Liver (tissue), 9 donors: ENCODE results near the gene MEP1A. TPM values are rescaled to one million over a fixed set of nuclear protein-coding genes. Genes with fewer than 3 reads are reported as not detected.

Experiments used
- DNase-seq: peaks from one replicate; pipeline ENCODE4 v3.0.0-alpha.2; 2017; ENCODE audit warnings: low spot score
- H3K27ac ChIP-seq, 2 donors: one replicate each; pipeline ENCODE4 v1.7.0; 2013; ENCODE audit warnings: inconsistent platforms in 2 of 2, low read length in 2 of 2, control low read depth in 1 of 2, low read depth in 1 of 2, mild to moderate bottlenecking in 1 of 2
- H3K27me3 ChIP-seq, 4 donors: one replicate each; pipeline versions ENCODE4 v1.6.1 to v1.7.0; 2013; ENCODE audit warnings: low read length in 3 of 4, inconsistent platforms in 1 of 4, mild to moderate bottlenecking in 1 of 4, moderate library complexity in 1 of 4; ENCODE audit not compliant: control insufficient read depth in 4 of 4, insufficient read depth in 4 of 4
- H3K36me3 ChIP-seq, 4 donors: one replicate each; pipeline versions ENCODE4 v1.6.1 to v1.7.0; 2013; ENCODE audit warnings: low read length in 3 of 4, mild to moderate bottlenecking in 3 of 4, low read depth in 1 of 4, moderate library complexity in 1 of 4; ENCODE audit not compliant: control insufficient read depth in 4 of 4, insufficient read depth in 3 of 4
- H3K4me1 ChIP-seq, 4 donors: one replicate each; pipeline versions ENCODE4 v1.6.1 to v1.7.0; 2013; ENCODE audit warnings: low read length in 3 of 4, mild to moderate bottlenecking in 3 of 4, moderate library complexity in 1 of 4; ENCODE audit not compliant: control insufficient read depth in 4 of 4, insufficient read depth in 4 of 4
- H3K4me3 ChIP-seq, 3 donors: one replicate each; pipeline versions ENCODE4 v1.6.1 to v1.7.0; 2013; ENCODE audit warnings: low read length in 3 of 3, control low read depth in 1 of 3, low read depth in 1 of 3, mild to moderate bottlenecking in 1 of 3
- H3K9ac ChIP-seq, 2 donors: one replicate each; pipeline ENCODE4 v1.7.0; 2013; ENCODE audit warnings: low read length in 2 of 2, mild to moderate bottlenecking in 2 of 2, moderate library complexity in 2 of 2, control low read depth in 1 of 2, low read depth in 1 of 2
- H3K9me3 ChIP-seq, 4 donors: one replicate each; pipeline versions ENCODE4 v1.6.1 to v1.7.0; 2013; ENCODE audit warnings: low read length in 3 of 4; ENCODE audit not compliant: control insufficient read depth in 4 of 4
- ATF3 ChIP-seq: IDR thresholded peaks from 2 replicates; pipeline ENCODE4 v1.6.1; 2016; ENCODE audit warnings: antibody characterized with exemption
- CTCF ChIP-seq: fragments of 150-350 bp; IDR thresholded peaks from 2 replicates; pipeline ENCODE4 v1.5.1; 2017; ENCODE audit warnings: improper control_type of control experiment, low read depth, low read length; ENCODE audit not compliant: missing input control
- EGR1 ChIP-seq, 2 donors: IDR thresholded peaks; 2 replicates each; pipeline ENCODE4 v1.6.1; 2016 to 2018; ENCODE audit warnings: antibody characterized with exemption in 2 of 2, low read depth in 2 of 2
- FOXA1 ChIP-seq: IDR thresholded peaks from 2 replicates; pipeline ENCODE4 v1.6.1; 2016; ENCODE audit warnings: antibody characterized with exemption
- FOXA2 ChIP-seq: IDR thresholded peaks from 2 replicates; pipeline ENCODE4 v1.6.1; 2016; ENCODE audit warnings: antibody characterized with exemption
- GABPA ChIP-seq, 2 donors: IDR thresholded peaks in 1 of 2; conservative IDR thresholded peaks in 1 of 2; 2 replicates each; pipeline ENCODE4 v1.6.1; 2016; ENCODE audit warnings: antibody characterized with exemption in 2 of 2, mild to moderate bottlenecking in 1 of 2, moderate library complexity in 1 of 2
- HNF4A ChIP-seq, 2 donors: conservative IDR thresholded peaks; 2 replicates each; pipeline ENCODE4 v1.6.1; 2016; ENCODE audit warnings: antibody characterized with exemption in 2 of 2, mild to moderate bottlenecking in 2 of 2
- HNF4G ChIP-seq: IDR thresholded peaks from 2 replicates; pipeline ENCODE4 v1.6.1; 2016; ENCODE audit warnings: antibody characterized with exemption
- JUND ChIP-seq, 2 donors: IDR thresholded peaks; 2 replicates each; pipeline ENCODE4 v1.6.1; 2016; ENCODE audit warnings: antibody characterized with exemption in 2 of 2
- MAX ChIP-seq: IDR thresholded peaks from 2 replicates; pipeline ENCODE4 v1.6.1; 2016; ENCODE audit warnings: antibody characterized with exemption
- NR2F2 ChIP-seq: IDR thresholded peaks from 2 replicates; pipeline ENCODE4 v1.6.1; 2016; ENCODE audit warnings: antibody characterized with exemption
- RAD21 ChIP-seq, 2 donors: IDR thresholded peaks; 2 replicates each; pipeline ENCODE4 v1.6.1; 2016; ENCODE audit warnings: antibody characterized with exemption in 2 of 2, mild to moderate bottlenecking in 2 of 2
- REST ChIP-seq: IDR thresholded peaks from 2 replicates; pipeline ENCODE4 v1.6.1; 2016; ENCODE audit warnings: antibody characterized with exemption, mild to moderate bottlenecking
- RXRA ChIP-seq, 2 donors: IDR thresholded peaks; 2 replicates each; pipeline ENCODE4 v1.6.1; 2017 to 2018; ENCODE audit warnings: antibody characterized with exemption in 2 of 2, mild to moderate bottlenecking in 1 of 2
- SP1 ChIP-seq: IDR thresholded peaks from 2 replicates; pipeline ENCODE4 v1.6.1; 2018; ENCODE audit warnings: antibody characterized with exemption, mild to moderate bottlenecking
- TAF1 ChIP-seq: conservative IDR thresholded peaks from 2 replicates; pipeline ENCODE4 v1.6.1; 2016; ENCODE audit warnings: antibody characterized with exemption, mild to moderate bottlenecking
- YY1 ChIP-seq: IDR thresholded peaks from 2 replicates; pipeline ENCODE4 v1.6.1; 2016; ENCODE audit warnings: antibody characterized with exemption, mild to moderate bottlenecking
- ZBTB33 ChIP-seq: IDR thresholded peaks from 2 replicates; pipeline ENCODE4 v1.6.1; 2016; ENCODE audit warnings: antibody characterized with exemption
- WGBS: extraction: QIAGEN DNeasy Blood & Tissue Kit; methylation state at CpG from one replicate; pipeline ENCODE4 v1.1.7; 2013; 5-methylcytosine and 5-hydroxymethylcytosine counted together
- polyA plus RNA-seq, 2 donors: library from polyadenylated mRNA; stranded (reverse) in 1 of 2; unstranded in 1 of 2; fragments of 200-250 nt in 1 of 2; fragments of >200 nt in 1 of 2; fragmentation: Nextera tagmentation in 1 of 2; extraction: Ambion mirVana in 1 of 2; gene quantifications; one replicate each; pipeline versions ENCODE4 v1.2.1 to v1.2.3, GENCODE V29; 2013 to 2015
- total RNA-seq, 2 donors: library from RNA; depleted of rRNA; stranded (reverse); fragments of >200 nt; gene quantifications; one replicate each; pipeline ENCODE4 v1.2.3, GENCODE V29; 2014
- donor health status: healthy.
- donor health status: healthy.
- donor health status: healthy.
- donor health status: healthy.
- donor health status: healthy.

The MEP1A gene
- total and polyA plus RNA-seq, 4 donors = 0.01 to 1.8 (median 0.08) TPM; not detected in 1

GRCh38 chr6:46748940-46749503 lies 44.2 kb upstream of the MEP1A start:
- TF ChIP-seq EGR1 (IDR thresholded peaks at IDR 0.05; ENCODE audit: low read depth in 2 of 2) (no peak), CTCF (no peak), SP1 (no peak), HNF4A (conservative IDR thresholded peaks at IDR 0.05) (no peak), MAX (no peak), TAF1 (no peak), RAD21 (IDR thresholded peaks at IDR 0.05) (no peak)
- no peaks in the 10 kb centered on the region for H3K9me3 ChIP-seq
- no peaks in the 10 kb centered on the region for H3K36me3 ChIP-seq
- no peak overlapping the region for H3K9ac ChIP-seq
- H3K4me1 ChIP-seq = no peaks in the 10 kb centered on the region
- WGBS = 98% methylated on average over 5 of the region's 5 CpGs
- no peaks in the 10 kb centered on the region for H3K27me3 ChIP-seq
- H3K4me3 ChIP-seq = no peak overlapping the region
- H3K27ac ChIP-seq = no peak overlapping the region
- DNase-seq = no peak

- WGBS = 83% methylated on average over 5 of the region's 5 CpGs
- H3K9me3 ChIP-seq = no peaks in the 10 kb centered on the region
- H3K4me1 ChIP-seq = no peaks in the 10 kb centered on the region
- DNase-seq = no peak
- H3K27me3 ChIP-seq = no peaks in the 10 kb centered on the region
- no peak overlapping the region for H3K9ac ChIP-seq
- H3K27ac ChIP-seq = no peak overlapping the region
- TF ChIP-seq SP1 (no peak), FOXA2 (no peak), ATF3 (no peak), EGR1 (IDR thresholded peaks at IDR 0.05; ENCODE audit: low read depth in 2 of 2) (no peak), JUND (IDR thresholded peaks at IDR 0.05) (no peak), CTCF (no peak), FOXA1 (no peak), RXRA (IDR thresholded peaks at IDR 0.05) (no peak), HNF4G (no peak), ZBTB33 (no peak), GABPA (IDR thresholded peaks at IDR 0.05 in 1 of 2, conservative IDR thresholded peaks at IDR 0.05 in 1 of 2) (no peak), REST (no peak), YY1 (no peak), RAD21 (IDR thresholded peaks at IDR 0.05) (no peak), TAF1 (no peak), MAX (no peak), NR2F2 (no peak)
- no peak overlapping the region for H3K4me3 ChIP-seq
- H3K36me3 ChIP-seq = no peaks in the 10 kb centered on the region
Measured at GRCh38 chr6:46749731-46750130, 43.5 kb upstream of the MEP1A start.
